Neuronal stem cell (in vitro differentiated cells): ENCODE results near the gene PDCD4.

Source experiments
- DNase-seq: peaks from one replicate; pipeline ENCODE4 v3.0.0-alpha.2; 2013; ENCODE audit warnings: low spot score
- H2AFZ ChIP-seq: one replicate; pipeline ENCODE4 v1.6.1; 2013; ENCODE audit warnings: mild to moderate bottlenecking, low read length, inconsistent platforms
- H2AK5ac ChIP-seq: 2 replicates; pipeline ENCODE4 v1.6.1; 2013; ENCODE audit warnings: low read depth, mild to moderate bottlenecking, inconsistent platforms, low read length, moderate library complexity, mixed read lengths
- H2BK120ac ChIP-seq: 2 replicates; pipeline ENCODE4 v1.6.1; 2013; ENCODE audit warnings: low read depth, mild to moderate bottlenecking, inconsistent platforms, low read length, moderate library complexity, mixed read lengths
- H2BK12ac ChIP-seq: one replicate; pipeline ENCODE4 v1.6.1; 2013; ENCODE audit warnings: low read length, inconsistent platforms
- H2BK15ac ChIP-seq: 2 replicates; pipeline ENCODE4 v1.6.1; 2013; ENCODE audit warnings: mild to moderate bottlenecking, low read length, inconsistent platforms, mixed read lengths
- H2BK5ac ChIP-seq: one replicate; pipeline ENCODE4 v1.6.1; 2013; ENCODE audit warnings: inconsistent platforms, mild to moderate bottlenecking, low read length, moderate library complexity
- H3K14ac ChIP-seq: one replicate; pipeline ENCODE4 v1.6.1; 2013; ENCODE audit warnings: low read length, inconsistent platforms
- H3K18ac ChIP-seq: 2 replicates; pipeline ENCODE4 v1.6.1; 2013; ENCODE audit warnings: low read length, inconsistent platforms
- H3K23ac ChIP-seq: 2 replicates; pipeline ENCODE4 v1.6.1; 2013; ENCODE audit warnings: low read depth, mild to moderate bottlenecking, mixed read lengths, low read length, inconsistent platforms; ENCODE audit not compliant: poor library complexity
- H3K27ac ChIP-seq: replicated peaks from 3 replicates; pipeline ENCODE4 v1.5.1; 2013; ENCODE audit warnings: low read length, inconsistent platforms
- H3K27me3 ChIP-seq, 3 experiments: 2 replicates each; pipeline ENCODE4 v1.6.1; 2013; ENCODE audit warnings: low read length in 3 of 3, mild to moderate bottlenecking in 2 of 3, inconsistent platforms in 1 of 3, low read depth in 1 of 3, mixed read lengths in 1 of 3, moderate library complexity in 1 of 3; ENCODE audit not compliant: control insufficient read depth in 3 of 3, insufficient read depth in 3 of 3
- H3K36me3 ChIP-seq, 2 donors: replicated peaks in 1 of 2; 2 replicates each; pipeline ENCODE4 v1.6.1; 2013; ENCODE audit warnings: low read length in 2 of 2; ENCODE audit not compliant: control insufficient read depth in 2 of 2, insufficient read depth in 2 of 2
- H3K4ac ChIP-seq: 2 replicates; pipeline ENCODE4 v1.6.1; 2013; ENCODE audit warnings: inconsistent platforms, mild to moderate bottlenecking, low read length, moderate library complexity
- H3K4me1 ChIP-seq, 2 donors: 1 replicate in 1 of 2; 2 replicates in 1 of 2; pipeline ENCODE4 v1.6.1; 2013; ENCODE audit warnings: low read length in 2 of 2, low read depth in 1 of 2; ENCODE audit not compliant: control insufficient read depth in 2 of 2, insufficient read depth in 1 of 2
- H3K4me2 ChIP-seq: one replicate; pipeline ENCODE4 v1.6.1; 2013; ENCODE audit warnings: mild to moderate bottlenecking, low read length, inconsistent platforms; ENCODE audit not compliant: insufficient read depth, poor library complexity, severe bottlenecking
- H3K4me3 ChIP-seq, 2 donors: 2 replicates each; pipeline ENCODE4 v1.5.1; 2013; ENCODE audit warnings: low read length in 2 of 2, mild to moderate bottlenecking in 2 of 2, inconsistent platforms in 1 of 2, moderate library complexity in 1 of 2
- H3K79me1 ChIP-seq: one replicate; pipeline ENCODE4 v1.6.1; 2013; ENCODE audit warnings: low read depth, mild to moderate bottlenecking, inconsistent platforms, low read length, moderate library complexity
- H3K9ac ChIP-seq: one replicate; pipeline ENCODE4 v1.6.1; 2013; ENCODE audit warnings: mild to moderate bottlenecking, low read depth, low read length, inconsistent platforms; ENCODE audit not compliant: poor library complexity
- H3K9me3 ChIP-seq, 2 donors: replicated peaks in 1 of 2; 2 replicates each; pipeline versions ENCODE3 to v1.6.1; 2013; ENCODE audit warnings: low read length in 2 of 2, mild to moderate bottlenecking in 2 of 2, inconsistent platforms in 1 of 2, low read depth in 1 of 2, mixed read lengths in 1 of 2, moderate library complexity in 1 of 2; ENCODE audit not compliant: control insufficient read depth in 2 of 2, insufficient read depth in 1 of 2
- H4K8ac ChIP-seq: one replicate; pipeline ENCODE4 v1.6.1; 2013; ENCODE audit warnings: low read depth, mild to moderate bottlenecking, inconsistent platforms, low read length, moderate library complexity
- H4K91ac ChIP-seq: one replicate; pipeline ENCODE4 v1.6.1; 2013; ENCODE audit warnings: low read length, low read depth, mild to moderate bottlenecking, inconsistent platforms; ENCODE audit not compliant: poor library complexity
- WGBS, 2 donors: extraction: QIAGEN DNeasy Blood & Tissue Kit; methylation state at CpG; one replicate each; pipeline ENCODE4 v1.1.7; 2013; ENCODE audit warnings: missing lambda C conversion rate in 2 of 2, mixed read lengths in 1 of 2; ENCODE audit not compliant: insufficient read length in 2 of 2, insufficient replicate concordance in 1 of 2; ENCODE audit errors: extremely low coverage in 2 of 2; 5-methylcytosine and 5-hydroxymethylcytosine counted together

The PDCD4 gene

GRCh38 chr10:110845756-110846620 is 25.7 kb upstream of the PDCD4 start:
- WGBS, 2 donors, result no CpG with 5 or more reads among the region's 3 CpGs
- H3K4me2 ChIP-seq, result no peak overlapping the region
- H3K27ac ChIP-seq, result no peak overlapping the region
- no peaks in the 10 kb centered on the region for H3K36me3 ChIP-seq
- no peaks in the 10 kb centered on the region for H3K79me1 ChIP-seq
- H3K4ac ChIP-seq, result no peak overlapping the region
- H2BK120ac ChIP-seq, result peak overlapping the region; percentile 38
- H4K8ac ChIP-seq, result no peak overlapping the region
- H3K27me3 ChIP-seq, result no peaks in the 10 kb centered on the region
- no peak overlapping the region for H3K14ac ChIP-seq
- H3K23ac ChIP-seq, result peak overlapping the region; percentile 35
- H2AK5ac ChIP-seq, result peak overlapping the region; percentile 54
- peaks cover 5 to 12% of the 10 kb centered on the region in 2 donors for H3K4me1 ChIP-seq
- H3K9me3 ChIP-seq, result no peaks in the 10 kb centered on the region
- H3K18ac ChIP-seq, result peak overlapping the region; percentile 6
- peak overlapping the region; percentile 79 for H2BK5ac ChIP-seq
- no peak overlapping the region for H3K4me3 ChIP-seq
- peak overlapping the region; percentile 8 for H3K9ac ChIP-seq
- H2BK15ac ChIP-seq, result no peak overlapping the region
- H2AFZ ChIP-seq, result no peak overlapping the region
- peak overlapping the region; percentile 52 for H2BK12ac ChIP-seq
- DNase-seq, result no peak
- H4K91ac ChIP-seq, result no peak overlapping the region

DNA sequence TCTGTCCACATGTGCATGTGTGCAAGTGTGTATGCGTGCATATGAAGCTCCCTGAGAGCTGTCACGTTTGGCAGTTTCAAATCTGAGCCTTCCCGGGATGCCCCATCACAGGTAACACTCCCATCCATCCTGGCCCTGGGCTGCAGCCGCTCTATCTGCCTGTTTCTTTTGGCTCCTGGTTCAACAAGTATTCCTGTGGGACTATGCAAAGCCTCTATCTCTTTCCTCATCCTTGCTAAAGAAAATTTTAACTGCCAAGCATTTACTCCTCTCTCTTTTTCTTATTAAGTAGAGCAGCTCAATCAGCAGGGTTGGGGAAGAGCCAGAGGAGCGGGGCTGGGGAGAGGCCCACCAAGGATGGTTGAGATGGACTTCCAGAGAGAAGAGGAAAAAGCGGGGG is 24.4 kb upstream of the PDCD4 start:
- Histone ChIP-seq H3K79me1 (no peaks in the 10 kb centered on the region), H2BK12ac (no peak overlapping the region), H2BK5ac (no peak overlapping the region), H3K4me1 (peaks cover 4 to 9% of the 10 kb centered on the region in 2 donors), H2BK15ac (no peak overlapping the region), H3K36me3 (no peaks in the 10 kb centered on the region), H3K14ac (no peak overlapping the region), H3K27ac (no peak overlapping the region), H3K4me3 (no peak overlapping the region), H3K4ac (no peak overlapping the region), H3K9ac (no peak overlapping the region), H4K91ac (no peak overlapping the region), H3K9me3 (no peaks in the 10 kb centered on the region), H3K27me3 (no peaks in the 10 kb centered on the region), H3K23ac (no peak overlapping the region), H4K8ac (no peak overlapping the region), H2BK120ac (no peak overlapping the region), H3K4me2 (no peak overlapping the region), H3K18ac (no peak overlapping the region), H2AFZ (peak overlapping the region; percentile 27), H2AK5ac (no peak overlapping the region)
- no CpG with 5 or more reads among the region's 6 CpGs for WGBS, 2 donors
- no peak for DNase-seq

DNA sequence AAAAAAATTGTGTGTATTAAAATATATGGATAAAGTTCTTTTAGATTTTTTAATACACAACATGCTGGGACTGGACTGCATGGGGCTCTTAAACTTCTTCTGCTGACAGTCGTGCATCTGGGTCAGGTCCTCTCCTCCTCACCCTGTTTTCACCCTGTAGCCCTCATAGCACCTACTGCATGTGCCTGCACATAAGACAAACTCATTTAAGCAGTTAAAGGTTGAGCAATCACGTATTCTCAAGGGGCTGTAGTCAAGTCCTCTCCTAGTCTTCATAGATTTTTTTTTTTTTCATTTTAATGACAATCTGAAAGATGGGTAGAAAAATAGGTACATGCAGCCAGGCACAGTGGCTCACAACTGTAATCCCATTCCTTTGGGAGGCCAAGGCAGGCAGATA is 23.6 kb upstream of the PDCD4 start:
- no peak overlapping the region for H2BK15ac ChIP-seq
- H2AK5ac ChIP-seq, result no peak overlapping the region
- no peak overlapping the region for H2AFZ ChIP-seq
- no peak overlapping the region for H3K4me2 ChIP-seq
- no peak overlapping the region for H4K8ac ChIP-seq
- no peak for DNase-seq
- peaks cover 2 to 8% of the 10 kb centered on the region in 2 donors for H3K4me1 ChIP-seq
- no peaks in the 10 kb centered on the region for H3K9me3 ChIP-seq
- H2BK12ac ChIP-seq, result no peak overlapping the region
- H3K4me3 ChIP-seq, result no peak overlapping the region
- no peaks in the 10 kb centered on the region for H3K27me3 ChIP-seq
- no peak overlapping the region for H3K27ac ChIP-seq
- no peak overlapping the region for H3K4ac ChIP-seq
- H3K14ac ChIP-seq, result no peak overlapping the region
- H3K79me1 ChIP-seq, result no peaks in the 10 kb centered on the region
- no peak overlapping the region for H2BK120ac ChIP-seq
- H3K23ac ChIP-seq, result no peak overlapping the region
- no peak overlapping the region for H2BK5ac ChIP-seq
- H4K91ac ChIP-seq, result no peak overlapping the region
- no peaks in the 10 kb centered on the region for H3K36me3 ChIP-seq
- H3K18ac ChIP-seq, result no peak overlapping the region
- no peak overlapping the region for H3K9ac ChIP-seq
- WGBS, 2 donors, result no CpG with 5 or more reads among the region's 2 CpGs

GRCh38 chr10:110850099-110850498 is 21.6 kb upstream of the PDCD4 start:
- no peak overlapping the region for H3K4me3 ChIP-seq
- H2BK120ac ChIP-seq, result no peak overlapping the region
- no peak overlapping the region for H3K27ac ChIP-seq
- H2AK5ac ChIP-seq, result no peak overlapping the region
- peaks cover 0 to 5% of the 10 kb centered on the region in 2 donors for H3K4me1 ChIP-seq
- no peak overlapping the region for H3K18ac ChIP-seq
- no peak for DNase-seq
- H3K14ac ChIP-seq, result no peak overlapping the region
- WGBS, 2 donors, result no CpG with 5 or more reads among the region's 3 CpGs
- H3K9me3 ChIP-seq, result no peaks in the 10 kb centered on the region
- H4K8ac ChIP-seq, result no peak overlapping the region
- no peak overlapping the region for H3K23ac ChIP-seq
- H2AFZ ChIP-seq, result no peak overlapping the region
- H4K91ac ChIP-seq, result no peak overlapping the region
- H3K4me2 ChIP-seq, result no peak overlapping the region
- no peak overlapping the region for H3K4ac ChIP-seq
- H3K27me3 ChIP-seq, result no peaks in the 10 kb centered on the region
- no peak overlapping the region for H2BK5ac ChIP-seq
- H3K36me3 ChIP-seq, result no peaks in the 10 kb centered on the region
- H3K9ac ChIP-seq, result no peak overlapping the region
- no peak overlapping the region for H2BK12ac ChIP-seq
- no peaks in the 10 kb centered on the region for H3K79me1 ChIP-seq
- no peak overlapping the region for H2BK15ac ChIP-seq
